H54 (cell line): ENCODE results near the gene PRDX5.

ENCODE experiments used
- DNase-seq: peaks from one replicate; pipeline ENCODE4 v3.0.0; 2011; ENCODE audit warnings: low spot score, mixed read lengths; ENCODE audit not compliant: insufficient read length
- FAIRE-seq: peaks from 3 replicates; lab custom pipeline; 2011; peaks lifted over from hg19 to GRCh38; lab: Jason Lieb, UNC
- POLR2A ChIP-seq: IDR thresholded peaks from 2 replicates; pipeline ENCODE4 v1.6.1; 2011; ENCODE audit warnings: low read depth, mild to moderate bottlenecking, low read length

The PRDX5 gene

DNA sequence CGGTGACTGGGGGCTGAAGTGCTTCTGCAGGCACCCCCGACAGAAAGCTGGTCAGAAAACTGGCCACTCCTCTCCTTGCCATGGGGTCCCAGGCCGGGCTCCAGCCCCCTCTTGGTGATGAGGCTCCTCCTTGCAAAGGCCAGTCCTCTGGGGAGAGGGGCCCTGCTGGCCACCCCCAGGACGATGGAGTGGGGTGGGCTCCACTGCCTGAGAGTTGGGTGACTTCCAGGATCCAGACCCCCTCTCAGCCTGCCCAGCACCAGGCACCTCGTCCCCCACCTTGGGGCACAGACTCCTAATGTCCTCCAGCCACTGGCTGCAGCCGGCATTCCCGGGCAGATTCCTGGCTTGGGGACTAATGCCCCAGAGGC is 40.6 kb downstream of the PRDX5 start:
- TF ChIP-seq POLR2A: no peak
- FAIRE-seq (no peak), DNase-seq (no peak)

- peak; percentile 82 for DNase-seq
- peak; percentile 76 for TF ChIP-seq POLR2A
- no peak for FAIRE-seq
These were observed 41.2 kb downstream of the PRDX5 start, which contains the start of gene RPS6KA4 for GRCh38 chr11:64358907-64359711. TSS of gene RPS6KA4 (plus strand) at chr11:64359162. CDS start at chr11:64359236, 74 bp downstream.

DNA sequence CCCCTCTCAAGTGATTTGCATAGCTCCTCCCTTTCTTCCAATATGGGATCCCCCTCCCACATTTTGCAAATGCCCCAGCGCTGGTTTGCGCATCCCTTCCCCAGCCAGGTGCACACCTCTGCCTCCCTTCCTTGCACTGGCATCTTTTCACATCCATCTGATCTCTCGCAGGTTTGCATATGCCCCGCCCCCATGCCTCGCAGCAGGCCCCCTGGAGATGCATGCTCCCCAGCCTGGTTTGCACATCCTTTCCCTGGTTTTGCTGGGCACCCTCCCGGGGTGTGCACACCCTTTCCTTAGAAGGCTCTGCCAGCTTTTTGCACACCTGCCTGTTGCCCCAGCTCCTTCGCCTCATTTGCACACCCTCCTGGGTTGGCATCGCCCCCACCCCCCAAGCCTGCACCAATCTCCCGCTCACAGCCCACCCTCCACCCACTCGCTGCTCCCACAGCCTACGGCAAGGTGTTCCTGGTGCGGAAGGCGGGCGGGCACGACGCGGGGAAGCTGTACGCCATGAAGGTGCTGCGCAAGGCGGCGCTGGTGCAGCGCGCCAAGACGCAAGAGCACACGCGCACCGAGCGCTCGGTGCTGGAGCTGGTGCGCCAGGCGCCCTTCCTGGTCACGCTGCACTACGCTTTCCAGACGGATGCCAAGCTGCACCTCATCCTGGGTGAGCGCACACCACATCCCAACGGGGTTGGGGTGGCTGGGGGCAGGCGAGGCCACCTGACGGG is 42.0 kb downstream of the PRDX5 start:
- FAIRE-seq (no peak), DNase-seq (no peak)
- TF ChIP-seq POLR2A: no peak

DNA sequence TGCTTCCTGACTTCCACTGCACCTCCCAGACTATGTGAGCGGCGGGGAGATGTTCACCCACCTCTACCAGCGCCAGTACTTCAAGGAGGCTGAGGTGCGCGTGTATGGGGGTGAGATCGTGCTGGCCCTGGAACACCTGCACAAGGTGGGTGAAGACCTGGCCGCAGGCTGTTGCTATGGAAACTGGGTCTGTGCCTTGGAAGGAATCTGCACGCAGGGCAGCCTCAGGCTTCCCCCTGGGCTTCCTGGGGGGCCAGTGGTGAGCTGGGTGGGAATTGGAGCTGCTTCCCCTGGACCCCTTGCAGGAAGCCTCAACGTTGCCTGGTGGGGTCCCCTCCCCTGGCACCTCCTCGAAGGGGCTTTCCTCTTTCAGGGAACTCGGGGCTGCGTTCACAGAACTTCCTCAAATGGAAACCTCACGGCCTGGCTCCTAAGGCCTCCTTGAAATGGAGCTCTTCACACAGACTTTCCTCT is 42.6 kb downstream of the PRDX5 start:
- no peak for TF ChIP-seq POLR2A
- DNase-seq: no peak

DNA sequence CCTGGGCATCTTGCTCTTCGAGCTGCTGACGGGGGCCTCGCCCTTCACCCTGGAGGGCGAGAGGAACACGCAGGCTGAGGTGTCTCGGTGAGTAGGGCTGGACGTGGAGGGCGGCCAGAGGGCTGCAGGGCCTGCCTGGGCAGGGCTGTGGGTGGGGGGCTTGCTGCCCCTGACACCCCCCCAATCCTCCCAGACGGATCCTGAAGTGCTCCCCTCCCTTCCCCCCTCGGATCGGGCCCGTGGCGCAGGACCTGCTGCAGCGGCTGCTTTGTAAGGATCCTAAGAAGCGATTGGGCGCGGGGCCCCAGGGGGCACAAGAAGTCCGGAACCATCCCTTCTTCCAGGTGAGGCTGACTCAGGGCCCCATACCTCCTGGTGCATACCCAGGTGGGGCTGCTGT is 43.7 kb downstream of the PRDX5 start:
- TF ChIP-seq POLR2A: no peak
- FAIRE-seq (no peak), DNase-seq (no peak)

More for the DNA sequence above, 42.6 kb downstream of the PRDX5 start:
- FAIRE-seq: no peak

DNA sequence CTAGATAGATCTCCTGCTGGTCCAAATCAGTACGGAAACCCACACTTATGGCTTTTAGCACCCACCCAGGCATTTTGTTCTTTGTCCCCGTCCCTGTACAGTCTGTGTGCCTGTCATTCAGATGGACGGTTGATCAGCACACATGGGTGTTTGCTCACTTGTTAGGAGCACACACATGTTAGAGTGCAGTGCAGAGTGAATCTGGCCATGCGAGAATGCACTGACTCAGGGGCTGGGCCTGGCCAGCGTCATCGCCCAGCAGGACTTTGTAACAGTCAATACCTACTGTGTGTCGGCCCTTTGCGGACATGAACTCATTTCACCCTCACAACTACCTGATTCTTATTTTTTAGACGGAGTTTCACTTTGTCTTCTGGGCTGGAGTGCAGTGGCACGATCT is 44.4 kb downstream of the PRDX5 start:
- no peak for TF ChIP-seq POLR2A
- DNase-seq (no peak), FAIRE-seq (no peak)

DNA sequence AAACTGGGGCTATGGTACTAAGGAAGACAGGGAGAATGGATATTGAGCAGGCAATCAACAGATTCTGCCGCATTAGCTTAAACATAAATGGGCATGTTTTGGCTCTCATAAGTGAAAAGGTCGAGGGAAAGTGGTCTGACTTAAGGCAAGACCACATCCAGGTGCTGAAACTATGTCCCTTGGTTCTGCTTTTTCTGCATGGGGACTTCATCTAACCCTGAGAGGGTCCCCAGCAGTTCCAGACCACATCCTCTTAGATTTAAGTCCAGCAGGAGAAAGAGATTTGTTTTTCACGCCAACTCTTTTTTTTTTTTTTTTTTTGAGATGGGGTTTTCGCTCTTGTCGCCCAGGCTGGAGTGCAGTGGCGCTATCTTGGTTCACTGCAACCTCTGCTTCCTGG is 46.5 kb downstream of the PRDX5 start:
- FAIRE-seq (no peak), DNase-seq (no peak)
- no peak for TF ChIP-seq POLR2A

DNA sequence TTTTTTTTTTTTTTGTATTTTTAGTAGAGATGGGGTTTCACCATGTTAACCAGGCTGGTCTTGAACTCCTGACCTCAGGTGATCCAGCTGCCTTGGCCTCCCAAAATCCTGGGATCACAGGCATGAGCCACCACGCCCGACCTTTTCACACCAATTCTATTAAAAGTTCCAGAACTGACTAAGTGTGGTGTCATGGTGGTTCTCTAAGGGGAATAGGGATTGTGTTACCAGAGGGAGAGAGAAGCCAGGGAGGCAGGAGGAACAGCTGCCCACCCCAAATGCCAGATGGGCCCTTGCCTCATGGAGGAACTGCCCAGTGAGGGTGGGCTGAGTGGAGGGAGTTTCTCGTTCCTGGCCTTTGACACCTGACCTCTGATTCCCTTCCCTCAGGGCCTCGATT is 47.0 kb downstream of the PRDX5 start:
- no peak for DNase-seq
- FAIRE-seq: no peak
- no peak for TF ChIP-seq POLR2A

DNA sequence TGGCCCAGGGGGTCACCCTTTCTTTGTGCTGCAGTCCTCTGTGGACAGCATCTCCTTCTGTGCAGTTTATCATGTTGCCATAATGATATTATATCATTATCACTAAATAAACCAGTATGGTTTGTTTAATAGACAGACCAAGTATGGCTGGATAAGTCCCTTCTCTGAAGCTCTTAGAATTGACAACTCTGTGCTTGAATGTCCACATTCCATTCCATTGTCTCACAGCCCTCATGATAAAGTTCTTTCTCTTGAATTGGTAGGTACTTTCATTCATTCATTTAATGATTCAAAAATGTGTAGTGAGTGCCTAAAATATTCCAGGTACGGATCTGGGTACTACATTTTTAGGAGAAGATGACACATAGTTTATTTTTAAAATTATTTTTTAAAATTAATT is 48.8 kb downstream of the PRDX5 start:
- peak; percentile 63 for DNase-seq
- FAIRE-seq: no peak
- no peak for TF ChIP-seq POLR2A

- FAIRE-seq (no peak), DNase-seq (no peak)
- no peak for TF ChIP-seq POLR2A
These were observed 50.2 kb downstream of the PRDX5 start for GRCh38 chr11:64367931-64368672.

GRCh38 chr11:64368673-64369074 is 50.8 kb downstream of the PRDX5 start:
- FAIRE-seq: no peak
- TF ChIP-seq POLR2A: no peak
- DNase-seq: no peak

DNA sequence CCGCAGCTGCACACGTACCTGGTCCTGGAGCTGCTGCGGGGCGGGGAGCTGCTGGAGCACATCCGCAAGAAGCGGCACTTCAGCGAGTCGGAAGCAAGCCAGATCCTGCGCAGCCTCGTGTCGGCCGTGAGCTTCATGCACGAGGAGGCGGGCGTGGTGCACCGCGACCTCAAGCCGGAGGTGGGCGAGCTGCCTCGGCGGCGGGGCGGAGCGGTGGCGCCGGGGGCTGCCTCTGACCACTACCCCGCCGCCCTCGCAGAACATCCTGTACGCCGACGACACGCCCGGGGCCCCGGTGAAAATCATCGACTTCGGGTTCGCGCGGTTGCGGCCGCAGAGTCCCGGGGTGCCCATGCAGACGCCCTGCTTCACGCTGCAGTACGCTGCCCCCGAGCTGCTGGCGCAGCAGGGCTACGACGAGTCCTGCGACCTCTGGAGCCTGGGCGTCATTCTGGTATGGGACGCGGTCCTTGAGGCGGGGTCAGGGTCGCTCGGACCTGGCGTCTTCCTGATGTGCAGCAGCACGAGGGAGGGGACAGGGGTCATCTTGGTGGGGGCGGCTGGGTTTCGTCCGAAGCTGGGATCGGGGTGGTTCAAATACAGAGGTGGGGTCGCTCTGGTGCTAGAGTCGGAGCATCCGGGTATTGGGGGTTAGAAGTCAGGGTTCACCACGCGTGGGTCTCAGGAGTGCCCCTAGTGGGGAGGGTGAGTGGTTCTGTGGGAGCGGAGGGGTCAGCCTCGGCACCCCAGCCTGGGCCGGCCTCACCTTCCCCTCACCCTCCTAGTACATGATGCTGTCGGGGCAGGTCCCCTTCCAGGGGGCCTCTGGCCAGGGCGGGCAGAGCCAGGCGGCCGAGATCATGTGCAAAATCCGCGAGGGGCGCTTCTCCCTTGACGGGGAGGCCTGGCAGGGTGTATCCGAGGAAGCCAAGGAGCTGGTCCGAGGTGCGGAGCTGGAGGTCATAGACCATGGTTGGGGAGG is 51.8 kb downstream of the PRDX5 start:
- no peak for DNase-seq
- FAIRE-seq: no peak
- no peak for TF ChIP-seq POLR2A

GRCh38 chr11:64371201-64371600 is 53.3 kb downstream of the PRDX5 start:
- FAIRE-seq: no peak

More at GRCh38 chr11:64371201-64371600, 53.3 kb downstream of the PRDX5 start:
- no peak for TF ChIP-seq POLR2A
- no peak for DNase-seq
